Type B pancreatic cell (in vitro differentiated cells): ENCODE results near the gene CHD6. TPM values are rescaled to one million over a fixed set of nuclear protein-coding genes. Genes with fewer than 3 reads are reported as not detected.
A peak's percentile ranks its signal among the peaks of the same experiment; 100 is the strongest.

Experiments
- DNase-seq: peaks from one replicate; pipeline ENCODE4 v3.0.0; 2021; ENCODE audit warnings: mixed read lengths; ENCODE audit not compliant: unreplicated experiment; ENCODE audit errors: extremely low spot score
- H3K27ac Mint-ChIP-seq: 2 replicates; pipeline ENCODE4 v1.8.0; 2021; ENCODE audit warnings: mild to moderate bottlenecking, mixed read lengths
- H3K27me3 Mint-ChIP-seq: 2 replicates; pipeline ENCODE4 v1.8.0; 2021; ENCODE audit warnings: mixed read lengths
- H3K36me3 Mint-ChIP-seq: 2 replicates; pipeline ENCODE4 v1.8.0; 2021; ENCODE audit warnings: mixed read lengths
- H3K4me1 Mint-ChIP-seq: one replicate; pipeline ENCODE4 v1.8.0; 2021; ENCODE audit warnings: mixed read lengths; ENCODE audit not compliant: unreplicated experiment
- H3K4me3 Mint-ChIP-seq: 2 replicates; pipeline ENCODE4 v1.8.0; 2021; ENCODE audit warnings: mild to moderate bottlenecking, mixed read lengths
- H3K9me3 Mint-ChIP-seq: 2 replicates; pipeline ENCODE4 v1.8.0; 2021; ENCODE audit warnings: mixed read lengths
- CTCF ChIP-seq: fragments of 200-600 bp; sonication (generic); conservative IDR thresholded peaks from 2 replicates; pipeline ENCODE4 v1.5.0; 2021; ENCODE audit warnings: antibody characterized with exemption, mild to moderate bottlenecking
- total RNA-seq: library from RNA; stranded (reverse); gene quantifications from 2 replicates; pipeline ENCODE4 v1.2.1, GENCODE V29; 2021; ENCODE audit warnings: low replicate concordance

CHD6 gene
- total RNA-seq, 1 donor from 2014 or later, result 72.6 TPM

- DNase-seq, result no peak
- peaks cover 27% of the 10 kb centered on the region for H3K4me1 Mint-ChIP-seq
- H3K27me3 Mint-ChIP-seq, result peaks cover 7% of the 10 kb centered on the region
- H3K9me3 Mint-ChIP-seq, result no peaks in the 10 kb centered on the region
- H3K36me3 Mint-ChIP-seq, result no peaks in the 10 kb centered on the region
- peak overlapping the region; percentile 58 for H3K27ac Mint-ChIP-seq
- no peak for TF ChIP-seq CTCF
- H3K4me3 Mint-ChIP-seq, result no peak overlapping the region
These were observed 36.1 kb upstream of the CHD6 start for GRCh38 chr20:41654292-41654691.

- peak overlapping the region; percentile 40 for H3K4me3 Mint-ChIP-seq
- no peak for TF ChIP-seq CTCF
- H3K27ac Mint-ChIP-seq, result peak overlapping the region; percentile 67
- no peaks in the 10 kb centered on the region for H3K27me3 Mint-ChIP-seq
- no peaks in the 10 kb centered on the region for H3K9me3 Mint-ChIP-seq
- no peaks in the 10 kb centered on the region for H3K36me3 Mint-ChIP-seq
- DNase-seq, result no peak
- H3K4me1 Mint-ChIP-seq, result peaks cover 26% of the 10 kb centered on the region
These were observed 32.2 kb upstream of the CHD6 start for GRCh38 chr20:41650231-41650948.

GRCh38 chr20:41649489-41649888, 31.3 kb upstream of the CHD6 start:
- no peak for TF ChIP-seq CTCF

GRCh38 chr20:41645372-41645771, 27.2 kb upstream of the CHD6 start:
- peaks cover 10% of the 10 kb centered on the region for H3K27me3 Mint-ChIP-seq
- no peak overlapping the region for H3K27ac Mint-ChIP-seq
- TF ChIP-seq CTCF, result no peak

More at GRCh38 chr20:41649489-41649888, 31.3 kb upstream of the CHD6 start:
- H3K27ac Mint-ChIP-seq, result peak overlapping the region; percentile 67
- no peak for DNase-seq
- no peaks in the 10 kb centered on the region for H3K9me3 Mint-ChIP-seq
- peaks cover 23% of the 10 kb centered on the region for H3K4me1 Mint-ChIP-seq
- H3K27me3 Mint-ChIP-seq, result peaks cover 1% of the 10 kb centered on the region
- peak overlapping the region; percentile 21 for H3K4me3 Mint-ChIP-seq
- H3K36me3 Mint-ChIP-seq, result no peaks in the 10 kb centered on the region

GRCh38 chr20:41643504-41643938, 25.3 kb upstream of the CHD6 start:
- Mint-ChIP-seq H3K27ac (peak overlapping the region; percentile 69), H3K27me3 (peaks cover 21% of the 10 kb centered on the region), H3K4me3 (no peak overlapping the region), H3K9me3 (no peaks in the 10 kb centered on the region), H3K36me3 (no peaks in the 10 kb centered on the region), H3K4me1 (peaks cover 8% of the 10 kb centered on the region)
- no peak for TF ChIP-seq CTCF
- DNase-seq, result no peak

More at GRCh38 chr20:41645372-41645771, 27.2 kb upstream of the CHD6 start:
- H3K4me1 Mint-ChIP-seq, result peaks cover 20% of the 10 kb centered on the region
- DNase-seq, result no peak
- H3K36me3 Mint-ChIP-seq, result no peaks in the 10 kb centered on the region
- H3K4me3 Mint-ChIP-seq, result no peak overlapping the region
- no peaks in the 10 kb centered on the region for H3K9me3 Mint-ChIP-seq
